Airway epithelial cell (primary cell): ENCODE results near the gene TCHP. TPM values are rescaled to one million over a fixed set of nuclear protein-coding genes. Genes with fewer than 3 reads are reported as not detected.

Experiments used
- total RNA-seq: library from RNA; depleted of rRNA; stranded (reverse); fragments of >200 nt; gene quantifications from 2 replicates; pipeline ENCODE4 v1.2.3, GENCODE V29; 2015

TCHP gene, protein sequence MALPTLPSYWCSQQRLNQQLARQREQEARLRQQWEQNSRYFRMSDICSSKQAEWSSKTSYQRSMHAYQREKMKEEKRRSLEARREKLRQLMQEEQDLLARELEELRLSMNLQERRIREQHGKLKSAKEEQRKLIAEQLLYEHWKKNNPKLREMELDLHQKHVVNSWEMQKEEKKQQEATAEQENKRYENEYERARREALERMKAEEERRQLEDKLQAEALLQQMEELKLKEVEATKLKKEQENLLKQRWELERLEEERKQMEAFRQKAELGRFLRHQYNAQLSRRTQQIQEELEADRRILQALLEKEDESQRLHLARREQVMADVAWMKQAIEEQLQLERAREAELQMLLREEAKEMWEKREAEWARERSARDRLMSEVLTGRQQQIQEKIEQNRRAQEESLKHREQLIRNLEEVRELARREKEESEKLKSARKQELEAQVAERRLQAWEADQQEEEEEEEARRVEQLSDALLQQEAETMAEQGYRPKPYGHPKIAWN
- total RNA-seq: 13.7 and 18.5 TPM in 2 replicates

DNA sequence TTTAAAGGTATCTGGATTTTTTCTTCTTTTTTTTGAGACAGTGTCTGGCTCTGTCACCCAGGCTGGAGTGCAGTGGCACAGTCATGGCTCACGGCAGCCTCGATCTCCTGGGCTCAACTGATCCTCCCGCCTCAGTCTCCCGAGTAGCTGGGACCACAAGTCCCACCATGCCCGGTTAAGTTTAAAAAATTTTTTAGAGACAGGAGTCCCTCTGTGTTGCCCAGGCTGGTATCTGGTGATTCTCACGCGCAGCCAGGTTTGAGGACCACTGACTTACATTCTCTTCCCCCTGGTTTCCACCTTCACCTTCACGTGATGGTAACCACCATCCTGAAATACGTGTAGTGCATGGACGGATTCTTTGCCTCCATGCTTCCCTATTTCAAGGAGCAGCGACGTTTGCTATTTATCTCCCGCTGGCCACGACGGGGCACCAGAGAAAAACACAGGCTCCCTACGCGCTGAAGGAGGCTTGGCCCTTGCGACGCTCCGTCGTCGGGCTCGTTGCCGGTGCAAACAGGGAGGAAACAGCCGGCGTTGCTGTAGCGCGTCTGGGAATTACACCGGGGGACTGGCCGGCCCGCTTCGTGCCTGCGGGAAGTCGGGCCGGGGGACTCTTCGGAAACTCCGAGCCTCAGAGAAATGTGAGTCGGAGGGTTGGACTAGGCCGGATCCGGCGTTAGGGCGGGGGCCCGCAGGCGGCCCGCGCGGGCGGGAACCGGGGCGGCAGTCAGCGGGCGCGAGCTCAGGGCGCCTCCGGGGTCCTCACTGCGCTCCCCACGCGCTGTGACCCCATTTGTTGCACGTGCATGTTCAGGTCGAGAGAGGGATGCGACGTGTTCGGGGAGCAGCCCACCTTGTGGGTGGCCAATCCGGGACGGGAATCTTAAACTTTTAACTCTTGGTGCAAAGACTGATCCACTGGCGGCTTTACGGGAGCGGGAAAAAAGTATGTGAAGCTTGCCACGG, at the start of gene TCHP:
Gene TCHP (plus strand): TSS at position 492 of the 969 bp plus-strand sequence. CDS start 2,753 bp downstream, outside the sequence.

DNA sequence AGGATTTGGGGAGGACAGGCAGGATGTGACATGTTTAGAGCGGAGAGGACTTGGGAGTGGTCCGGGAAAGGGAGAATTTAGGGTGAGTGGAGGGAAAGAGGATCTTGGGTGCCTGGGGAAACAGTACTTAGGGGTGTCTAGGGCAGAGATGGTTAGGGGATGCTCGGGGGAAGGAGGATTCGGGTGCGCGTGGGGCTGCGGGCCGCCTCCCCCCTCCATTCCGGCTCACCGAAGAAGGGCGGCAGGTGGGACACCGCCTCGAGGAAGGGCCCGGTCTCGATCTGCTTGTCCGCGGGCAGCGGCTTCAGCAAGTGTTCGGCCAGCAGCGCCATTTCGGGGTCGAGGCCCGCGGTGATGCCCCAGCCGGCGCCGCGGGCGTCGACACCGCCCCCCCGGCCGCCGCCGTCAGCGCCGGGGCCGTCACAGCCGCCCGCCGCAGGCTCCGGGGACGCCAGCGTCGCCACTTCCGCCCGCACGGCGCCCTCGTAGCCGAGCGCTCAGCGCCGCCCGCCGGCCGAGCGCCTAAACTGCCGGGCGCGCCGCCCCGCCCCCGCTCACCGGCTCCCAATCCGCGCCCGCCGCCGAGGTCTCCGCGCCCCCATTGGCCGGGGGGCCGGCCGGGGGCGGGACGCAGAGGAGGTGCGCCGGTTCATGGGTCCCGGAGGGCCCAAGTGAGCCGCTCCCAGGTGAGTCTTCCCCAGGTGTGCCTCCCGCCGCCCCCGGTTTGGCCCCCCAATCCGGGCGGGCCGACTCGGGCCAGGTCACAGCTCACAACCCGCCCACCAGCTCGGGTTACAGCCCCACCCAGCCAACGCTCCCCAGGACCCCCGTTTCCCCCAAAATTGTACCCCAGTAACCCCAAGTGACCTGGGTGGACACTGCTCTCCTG, 19.8 kb upstream of the TCHP start, which contains the start of gene GLTP:
Gene GLTP (minus strand): TSS at position 499 of the 889 bp plus-strand sequence. CDS start 167 bp downstream, at position 332.

Other genes with a start within 250 kb of the TCHP start
- 0.46 and 0.63 TPM in 2 replicates for gene FAM222A, start 186.4 kb upstream of the TCHP start, total RNA-seq
- gene TRPV4, start 66.9 kb upstream of the TCHP start, total RNA-seq: 2.2 and 5.1 TPM in 2 replicates
- 395 and 407 TPM in 2 replicates for gene GLTP, start 19.7 kb upstream of the TCHP start, total RNA-seq
- gene GIT2, start 96.1 kb downstream of the TCHP start, total RNA-seq: 9.0 and 15.6 TPM in 2 replicates
- gene ANKRD13A, start 99.2 kb downstream of the TCHP start, total RNA-seq: 21.3 and 41.9 TPM in 2 replicates
- 6.3 and 11.1 TPM in 2 replicates for gene C12orf76, start 148.2 kb downstream of the TCHP start, total RNA-seq
- 6.0 and 8.4 TPM in 2 replicates for gene IFT81, start 224.1 kb downstream of the TCHP start, total RNA-seq